GM23338 (cell line): ENCODE results near the gene SCN4A. TPM values are rescaled to one million over a fixed set of nuclear protein-coding genes. Genes with fewer than 3 reads are reported as not detected.

Source experiments
- ATAC-seq: fragments of 200-7000 bp; cut with Tn5 transposase; 3 replicates; pipeline ENCODE4 v1.9.1; 2020
- DNase-seq: peaks from one replicate; pipeline ENCODE4 v3.0.0-alpha.2; 2015; ENCODE audit warnings: low spot score
- H2AFZ ChIP-seq: fragments of 200-600 bp; sonication (generic); 2 replicates; pipeline ENCODE4 v1.8.0; 2016; ENCODE audit warnings: antibody characterized with exemption, mild to moderate bottlenecking, moderate library complexity
- H3F3A ChIP-seq: fragments of 200-600 bp; sonication (generic); replicated peaks from 2 replicates; pipeline ENCODE4 v1.8.0; 2017; ENCODE audit warnings: antibody characterized with exemption, mixed run types, low read depth
- H3K27ac ChIP-seq: fragments of 200-600 bp; sonication (generic); 2 replicates; pipeline ENCODE4 v1.6.1; 2016; ENCODE audit warnings: low read depth
- H3K27me3 ChIP-seq: fragments of 200-600 bp; sonication (generic); 2 replicates; pipeline ENCODE4 v1.8.0; 2016; ENCODE audit warnings: mild to moderate bottlenecking, mixed run types, moderate library complexity; ENCODE audit not compliant: insufficient read depth
- H3K36me3 ChIP-seq: fragments of 200-600 bp; sonication (generic); 2 replicates; pipeline ENCODE4 v1.8.0; 2016; ENCODE audit warnings: mild to moderate bottlenecking; ENCODE audit not compliant: insufficient read depth
- H3K4me1 ChIP-seq: fragments of 200-600 bp; sonication (generic); 2 replicates; pipeline ENCODE4 v1.8.0; 2016; ENCODE audit warnings: mild to moderate bottlenecking, moderate library complexity; ENCODE audit not compliant: insufficient read depth
- H3K4me2 ChIP-seq: fragments of 200-600 bp; sonication (generic); 2 replicates; pipeline ENCODE4 v1.7.1; 2017; ENCODE audit warnings: mixed run types
- H3K4me3 ChIP-seq: fragments of 200-600 bp; sonication (generic); 2 replicates; pipeline ENCODE4 v1.6.1; 2016; ENCODE audit warnings: mixed run types
- H3K79me2 ChIP-seq: fragments of 200-600 bp; sonication (generic); replicated peaks from 2 replicates; pipeline ENCODE4 v1.8.0; 2017; ENCODE audit warnings: mild to moderate bottlenecking; ENCODE audit not compliant: insufficient read depth
- H3K9me2 ChIP-seq: fragments of 200-600 bp; sonication (generic); 2 replicates; pipeline ENCODE4 v1.8.0; 2017; ENCODE audit not compliant: insufficient read depth
- H4K20me1 ChIP-seq: fragments of 200-600 bp; sonication (generic); replicated peaks from 2 replicates; pipeline ENCODE4 v1.8.0; 2017; ENCODE audit warnings: mild to moderate bottlenecking; ENCODE audit not compliant: insufficient read depth
- H3K27ac Mint-ChIP-seq: 2 replicates; pipeline ENCODE4 v1.8.0; 2020; ENCODE audit warnings: inconsistent platforms, mild to moderate bottlenecking, moderate library complexity, mixed read lengths
- H3K27me3 Mint-ChIP-seq: 3 replicates; pipeline ENCODE4 v1.8.0; 2022; ENCODE audit warnings: low read depth, mild to moderate bottlenecking, moderate library complexity, mixed read lengths, inconsistent platforms; ENCODE audit not compliant: insufficient read depth, poor library complexity
- H3K36me3 Mint-ChIP-seq: 3 replicates; pipeline ENCODE4 v1.8.0; 2021; ENCODE audit warnings: low read depth, mild to moderate bottlenecking, inconsistent platforms, moderate library complexity, mixed read lengths
- H3K4me1 Mint-ChIP-seq: 3 replicates; pipeline ENCODE4 v1.8.0; 2020; ENCODE audit warnings: mild to moderate bottlenecking, inconsistent platforms, mixed read lengths
- H3K4me3 Mint-ChIP-seq: 3 replicates; pipeline ENCODE4 v1.8.0; 2021; ENCODE audit warnings: moderate library complexity, mild to moderate bottlenecking, inconsistent platforms, mixed read lengths
- H3K9me3 Mint-ChIP-seq: 3 replicates; pipeline ENCODE4 v1.8.0; 2020; ENCODE audit warnings: moderate library complexity, mild to moderate bottlenecking, inconsistent platforms, mixed read lengths
- CREB1 ChIP-seq: fragments of 250-450 bp; sonication (Bioruptor Pico); IDR thresholded peaks from 2 replicates; pipeline ENCODE4 v1.5.0; 2020; ENCODE audit warnings: low read depth, mild to moderate bottlenecking, moderate library complexity
- EZH2 ChIP-seq: fragments of 200-600 bp; sonication (generic); IDR thresholded peaks from one replicate; pipeline ENCODE4 v1.8.0; 2017; ENCODE audit warnings: antibody characterized with exemption, mild to moderate bottlenecking, low read depth; ENCODE audit not compliant: unreplicated experiment
- EZH2phosphoT487 ChIP-seq: fragments of 200-600 bp; sonication (generic); IDR thresholded peaks from one replicate; pipeline ENCODE4 v1.8.1; 2018; ENCODE audit warnings: antibody characterized with exemption; ENCODE audit not compliant: unreplicated experiment
- JUNB ChIP-seq: IDR thresholded peaks from one replicate; pipeline ENCODE4 v1.6.1; 2016; ENCODE audit warnings: antibody characterized with exemption; ENCODE audit not compliant: unreplicated experiment
- NANOG ChIP-seq: IDR thresholded peaks from 2 replicates; pipeline ENCODE4 v1.6.1; 2016; ENCODE audit warnings: antibody characterized with exemption, borderline replicate concordance
- POLR2AphosphoS5 ChIP-seq: IDR thresholded peaks from 2 replicates; pipeline ENCODE4 v1.6.1; 2016; ENCODE audit warnings: antibody characterized with exemption, low read depth
- ZNF114 ChIP-seq: fragments of 250-450 bp; sonication (Bioruptor Pico); IDR thresholded peaks from 2 replicates; pipeline ENCODE4 v1.5.0; 2020; ENCODE audit warnings: mild to moderate bottlenecking, moderate library complexity
- ZNF331 ChIP-seq: fragments of 250-450 bp; sonication (Bioruptor Pico); IDR thresholded peaks from 2 replicates; pipeline ENCODE4 v1.5.0; 2020; ENCODE audit warnings: low read depth, mild to moderate bottlenecking, moderate library complexity
- polyA plus RNA-seq: library from polyadenylated mRNA; unstranded; fragments of >200 nt; fragmentation: Nextera tagmentation; extraction: Ambion mirVana; gene quantifications from 2 replicates; pipeline ENCODE4 v1.2.1, GENCODE V29; 2016
- total RNA-seq: library from RNA; depleted of rRNA; stranded (reverse); fragments of >200 nt; shearing (Covaris generic); gene quantifications from 2 replicates; pipeline ENCODE4 v1.2.3, GENCODE V29; 2014
- TF ChIP-seq, protein P1 (sequence below), 2 experiments: fragments of 200-600 bp in 1 of 2; sonication (generic) in 1 of 2; conservative IDR thresholded peaks; 2 replicates each; pipeline versions ENCODE4 v1.5.1 to v1.6.1; 2016 to 2017; ENCODE audit warnings: antibody characterized with exemption in 2 of 2, low read depth in 2 of 2, mild to moderate bottlenecking in 2 of 2, moderate library complexity in 1 of 2
- TF ChIP-seq, protein P2 (sequence below): fragments of 250-450 bp; sonication (Bioruptor Pico); IDR thresholded peaks from 2 replicates; pipeline ENCODE4 v1.5.0; 2020; ENCODE audit warnings: mild to moderate bottlenecking, moderate library complexity
- TF ChIP-seq, protein P3 (sequence below): IDR thresholded peaks from 2 replicates; pipeline ENCODE4 v1.6.1; 2016; ENCODE audit warnings: antibody characterized with exemption

SCN4A gene
- total and polyA plus RNA-seq, 2 experiments from 2014 or later, result 2.3 to 7.9 TPM

DNA sequence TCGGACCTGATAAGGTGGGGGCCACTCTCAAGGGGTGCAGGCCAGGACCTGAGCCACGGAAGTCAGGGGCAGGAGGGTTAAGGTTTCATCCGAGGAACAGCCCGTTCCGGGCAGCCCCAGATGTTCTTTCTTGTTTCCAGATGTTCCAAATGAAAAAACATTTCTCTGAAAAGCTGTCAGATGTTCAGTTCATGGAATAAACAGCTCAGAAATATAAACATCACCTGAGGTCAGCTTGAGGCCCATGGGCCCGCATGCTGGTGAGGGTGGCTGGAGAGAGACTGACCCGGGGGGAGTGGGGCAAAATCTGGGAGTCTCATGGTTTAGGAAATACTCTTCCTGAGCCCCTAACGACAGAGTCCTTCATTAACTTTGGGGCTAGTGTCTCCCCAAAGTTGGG lies 39.1 kb downstream of the SCN4A start:
- no peak overlapping the region for H2AFZ ChIP-seq
- H3K4me1 Mint-ChIP-seq, result peaks cover 17% of the 10 kb centered on the region
- no peaks in the 10 kb centered on the region for H3K36me3 ChIP-seq
- no peaks in the 10 kb centered on the region for H3K27me3 ChIP-seq
- peaks cover 14% of the 10 kb centered on the region; the same call in 1 of the 2 replicates for H3K4me1 ChIP-seq
- DNase-seq (no peak), ATAC-seq (no peak)
- H3K4me3 ChIP-seq, result no peak overlapping the region
- H3K27me3 Mint-ChIP-seq, result peaks cover 9% of the 10 kb centered on the region
- H3K4me2 ChIP-seq, result no peak overlapping the region
- H3K79me2 ChIP-seq, result no peaks in the 10 kb centered on the region
- no peaks in the 10 kb centered on the region for H3K9me2 ChIP-seq
- H3K27ac Mint-ChIP-seq, result no peak overlapping the region
- H3F3A ChIP-seq, result no peaks in the 10 kb centered on the region
- no peak overlapping the region for H3K27ac ChIP-seq
- TF ChIP-seq ZNF114 (CRISPR knock-in tag), result no peak
- no peak for TF ChIP-seq NANOG
- TF ChIP-seq ZNF331 (CRISPR knock-in tag), result no peak
- TF ChIP-seq, protein P1, sequence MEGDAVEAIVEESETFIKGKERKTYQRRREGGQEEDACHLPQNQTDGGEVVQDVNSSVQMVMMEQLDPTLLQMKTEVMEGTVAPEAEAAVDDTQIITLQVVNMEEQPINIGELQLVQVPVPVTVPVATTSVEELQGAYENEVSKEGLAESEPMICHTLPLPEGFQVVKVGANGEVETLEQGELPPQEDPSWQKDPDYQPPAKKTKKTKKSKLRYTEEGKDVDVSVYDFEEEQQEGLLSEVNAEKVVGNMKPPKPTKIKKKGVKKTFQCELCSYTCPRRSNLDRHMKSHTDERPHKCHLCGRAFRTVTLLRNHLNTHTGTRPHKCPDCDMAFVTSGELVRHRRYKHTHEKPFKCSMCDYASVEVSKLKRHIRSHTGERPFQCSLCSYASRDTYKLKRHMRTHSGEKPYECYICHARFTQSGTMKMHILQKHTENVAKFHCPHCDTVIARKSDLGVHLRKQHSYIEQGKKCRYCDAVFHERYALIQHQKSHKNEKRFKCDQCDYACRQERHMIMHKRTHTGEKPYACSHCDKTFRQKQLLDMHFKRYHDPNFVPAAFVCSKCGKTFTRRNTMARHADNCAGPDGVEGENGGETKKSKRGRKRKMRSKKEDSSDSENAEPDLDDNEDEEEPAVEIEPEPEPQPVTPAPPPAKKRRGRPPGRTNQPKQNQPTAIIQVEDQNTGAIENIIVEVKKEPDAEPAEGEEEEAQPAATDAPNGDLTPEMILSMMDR (conservative IDR thresholded peaks at IDR 0.05; ENCODE audit: low read depth in 2 of 2), result no peak
- no peak for TF ChIP-seq EZH2phosphoT487
- no peak for TF ChIP-seq EZH2
- no peaks in the 10 kb centered on the region for H4K20me1 ChIP-seq
- H3K4me3 Mint-ChIP-seq, result no peak overlapping the region
- H3K9me3 Mint-ChIP-seq, result no peaks in the 10 kb centered on the region
- H3K36me3 Mint-ChIP-seq, result no peaks in the 10 kb centered on the region

DNA sequence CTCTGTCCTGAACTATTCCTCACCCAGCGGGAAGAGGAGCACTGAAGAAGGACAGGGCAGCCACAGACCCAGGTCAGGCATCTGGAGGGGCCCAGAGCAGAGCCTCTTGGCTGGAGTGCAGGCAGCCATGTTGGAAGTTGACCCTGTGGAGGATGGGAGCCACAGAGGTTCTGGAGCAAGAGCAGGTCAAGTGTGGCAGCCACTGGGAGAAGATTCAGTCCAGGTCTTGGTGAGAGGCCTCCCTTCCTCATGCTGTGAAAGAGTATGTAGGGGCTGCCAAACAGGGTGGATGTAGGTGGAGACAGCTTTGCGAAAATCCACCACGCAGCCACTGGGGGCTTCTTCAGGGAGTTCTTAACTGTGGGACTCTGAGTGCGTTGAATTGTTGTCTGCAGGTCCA lies 40.0 kb downstream of the SCN4A start:
- H3K9me3 Mint-ChIP-seq, result no peaks in the 10 kb centered on the region
- H3K27me3 Mint-ChIP-seq, result peaks cover 8% of the 10 kb centered on the region

More for the DNA sequence above, 40.0 kb downstream of the SCN4A start:
- TF ChIP-seq EZH2, result no peak
- no peak for TF ChIP-seq CREB1
- TF ChIP-seq, protein P2, sequence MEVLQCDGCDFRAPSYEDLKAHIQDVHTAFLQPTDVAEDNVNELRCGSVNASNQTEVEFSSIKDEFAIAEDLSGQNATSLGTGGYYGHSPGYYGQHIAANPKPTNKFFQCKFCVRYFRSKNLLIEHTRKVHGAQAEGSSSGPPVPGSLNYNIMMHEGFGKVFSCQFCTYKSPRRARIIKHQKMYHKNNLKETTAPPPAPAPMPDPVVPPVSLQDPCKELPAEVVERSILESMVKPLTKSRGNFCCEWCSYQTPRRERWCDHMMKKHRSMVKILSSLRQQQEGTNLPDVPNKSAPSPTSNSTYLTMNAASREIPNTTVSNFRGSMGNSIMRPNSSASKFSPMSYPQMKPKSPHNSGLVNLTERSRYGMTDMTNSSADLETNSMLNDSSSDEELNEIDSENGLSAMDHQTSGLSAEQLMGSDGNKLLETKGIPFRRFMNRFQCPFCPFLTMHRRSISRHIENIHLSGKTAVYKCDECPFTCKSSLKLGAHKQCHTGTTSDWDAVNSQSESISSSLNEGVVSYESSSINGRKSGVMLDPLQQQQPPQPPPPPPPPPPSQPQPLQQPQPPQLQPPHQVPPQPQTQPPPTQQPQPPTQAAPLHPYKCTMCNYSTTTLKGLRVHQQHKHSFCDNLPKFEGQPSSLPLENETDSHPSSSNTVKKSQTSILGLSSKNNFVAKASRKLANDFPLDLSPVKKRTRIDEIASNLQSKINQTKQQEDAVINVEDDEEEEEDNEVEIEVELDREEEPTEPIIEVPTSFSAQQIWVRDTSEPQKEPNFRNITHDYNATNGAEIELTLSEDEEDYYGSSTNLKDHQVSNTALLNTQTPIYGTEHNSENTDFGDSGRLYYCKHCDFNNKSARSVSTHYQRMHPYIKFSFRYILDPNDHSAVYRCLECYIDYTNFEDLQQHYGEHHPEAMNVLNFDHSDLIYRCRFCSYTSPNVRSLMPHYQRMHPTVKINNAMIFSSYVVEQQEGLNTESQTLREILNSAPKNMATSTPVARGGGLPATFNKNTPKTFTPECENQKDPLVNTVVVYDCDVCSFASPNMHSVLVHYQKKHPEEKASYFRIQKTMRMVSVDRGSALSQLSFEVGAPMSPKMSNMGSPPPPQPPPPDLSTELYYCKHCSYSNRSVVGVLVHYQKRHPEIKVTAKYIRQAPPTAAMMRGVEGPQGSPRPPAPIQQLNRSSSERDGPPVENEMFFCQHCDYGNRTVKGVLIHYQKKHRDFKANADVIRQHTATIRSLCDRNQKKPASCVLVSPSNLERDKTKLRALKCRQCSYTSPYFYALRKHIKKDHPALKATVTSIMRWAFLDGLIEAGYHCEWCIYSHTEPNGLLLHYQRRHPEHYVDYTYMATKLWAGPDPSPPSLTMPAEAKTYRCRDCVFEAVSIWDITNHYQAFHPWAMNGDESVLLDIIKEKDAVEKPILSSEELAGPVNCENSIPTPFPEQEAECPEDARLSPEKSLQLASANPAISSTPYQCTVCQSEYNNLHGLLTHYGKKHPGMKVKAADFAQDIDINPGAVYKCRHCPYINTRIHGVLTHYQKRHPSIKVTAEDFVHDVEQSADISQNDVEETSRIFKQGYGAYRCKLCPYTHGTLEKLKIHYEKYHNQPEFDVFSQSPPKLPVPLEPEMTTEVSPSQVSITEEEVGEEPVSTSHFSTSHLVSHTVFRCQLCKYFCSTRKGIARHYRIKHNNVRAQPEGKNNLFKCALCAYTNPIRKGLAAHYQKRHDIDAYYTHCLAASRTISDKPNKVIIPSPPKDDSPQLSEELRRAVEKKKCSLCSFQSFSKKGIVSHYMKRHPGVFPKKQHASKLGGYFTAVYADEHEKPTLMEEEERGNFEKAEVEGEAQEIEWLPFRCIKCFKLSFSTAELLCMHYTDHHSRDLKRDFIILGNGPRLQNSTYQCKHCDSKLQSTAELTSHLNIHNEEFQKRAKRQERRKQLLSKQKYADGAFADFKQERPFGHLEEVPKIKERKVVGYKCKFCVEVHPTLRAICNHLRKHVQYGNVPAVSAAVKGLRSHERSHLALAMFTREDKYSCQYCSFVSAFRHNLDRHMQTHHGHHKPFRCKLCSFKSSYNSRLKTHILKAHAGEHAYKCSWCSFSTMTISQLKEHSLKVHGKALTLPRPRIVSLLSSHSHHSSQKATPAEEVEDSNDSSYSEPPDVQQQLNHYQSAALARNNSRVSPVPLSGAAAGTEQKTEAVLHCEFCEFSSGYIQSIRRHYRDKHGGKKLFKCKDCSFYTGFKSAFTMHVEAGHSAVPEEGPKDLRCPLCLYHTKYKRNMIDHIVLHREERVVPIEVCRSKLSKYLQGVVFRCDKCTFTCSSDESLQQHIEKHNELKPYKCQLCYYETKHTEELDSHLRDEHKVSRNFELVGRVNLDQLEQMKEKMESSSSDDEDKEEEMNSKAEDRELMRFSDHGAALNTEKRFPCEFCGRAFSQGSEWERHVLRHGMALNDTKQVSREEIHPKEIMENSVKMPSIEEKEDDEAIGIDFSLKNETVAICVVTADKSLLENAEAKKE (CRISPR knock-in tag), result no peak
- TF ChIP-seq JUNB, result no peak
- no peak for TF ChIP-seq NANOG
- no peak for TF ChIP-seq ZNF331 (CRISPR knock-in tag)
- TF ChIP-seq EZH2phosphoT487, result no peak
- no peak for TF ChIP-seq POLR2AphosphoS5
- TF ChIP-seq, protein P3, sequence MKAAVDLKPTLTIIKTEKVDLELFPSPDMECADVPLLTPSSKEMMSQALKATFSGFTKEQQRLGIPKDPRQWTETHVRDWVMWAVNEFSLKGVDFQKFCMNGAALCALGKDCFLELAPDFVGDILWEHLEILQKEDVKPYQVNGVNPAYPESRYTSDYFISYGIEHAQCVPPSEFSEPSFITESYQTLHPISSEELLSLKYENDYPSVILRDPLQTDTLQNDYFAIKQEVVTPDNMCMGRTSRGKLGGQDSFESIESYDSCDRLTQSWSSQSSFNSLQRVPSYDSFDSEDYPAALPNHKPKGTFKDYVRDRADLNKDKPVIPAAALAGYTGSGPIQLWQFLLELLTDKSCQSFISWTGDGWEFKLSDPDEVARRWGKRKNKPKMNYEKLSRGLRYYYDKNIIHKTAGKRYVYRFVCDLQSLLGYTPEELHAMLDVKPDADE, result no peak
- no peak for TF ChIP-seq ZNF114 (CRISPR knock-in tag)
- Histone ChIP-seq H3F3A (no peaks in the 10 kb centered on the region), H3K36me3 (no peaks in the 10 kb centered on the region), H3K4me2 (no peak overlapping the region), H3K9me2 (no peaks in the 10 kb centered on the region), H4K20me1 (no peaks in the 10 kb centered on the region), H3K79me2 (no peaks in the 10 kb centered on the region), H3K27ac (no peak overlapping the region), H3K4me3 (no peak overlapping the region), H3K4me1 (peaks cover 14% of the 10 kb centered on the region; the same call in 1 of the 2 replicates), H3K27me3 (no peaks in the 10 kb centered on the region), H2AFZ (no peak overlapping the region)
- Mint-ChIP-seq H3K4me3 (no peak overlapping the region), H3K36me3 (no peaks in the 10 kb centered on the region), H3K4me1 (peaks cover 17% of the 10 kb centered on the region), H3K27ac (no peak overlapping the region)
- DNase-seq (no peak), ATAC-seq (no peak)
